K562 (cell line): ENCODE data around the gene ASPHD1. TPM values are rescaled to one million over a fixed set of nuclear protein-coding genes. Genes with fewer than 3 reads are reported as not detected.

Experiments used
- CTCFL ChIP-seq: IDR thresholded peaks from 2 replicates; pipeline ENCODE4 v1.6.1; 2011; ENCODE audit warnings: borderline replicate concordance, low read depth, mild to moderate bottlenecking, moderate library complexity, low read length; ENCODE audit not compliant: insufficient read depth, poor library complexity, severe bottlenecking
- DPF2 ChIP-seq: fragments of 450-650 bp; IDR thresholded peaks from 2 replicates; pipeline ENCODE4 v1.6.1; 2016
- KLF13 ChIP-seq: fragments of 450-650 bp; IDR thresholded peaks from 2 replicates; pipeline ENCODE4 v1.6.1; 2016; ENCODE audit warnings: missing genetic modification characterization, low read depth, mild to moderate bottlenecking, missing compliant biosample characterization, moderate library complexity, borderline replicate concordance
- MYC ChIP-seq, 2 experiments: fragments of 250-450 bp in 1 of 2; sonication (Bioruptor Pico) in 1 of 2; IDR thresholded peaks; 2 replicates each; pipeline versions ENCODE4 v1.5.1 to v1.6.1; 2012 to 2021; ENCODE audit warnings: low read depth in 2 of 2, borderline replicate concordance in 1 of 2, improper control_type of control experiment in 1 of 2, low read length in 1 of 2, mild to moderate bottlenecking in 1 of 2, moderate library complexity in 1 of 2
- OTX1 ChIP-seq: fragments of 450-650 bp; formaldehyde crosslinking; IDR thresholded peaks from 2 replicates; pipeline ENCODE4 v1.4.0; 2022; ENCODE audit warnings: mild to moderate bottlenecking
- SIN3A ChIP-seq, 2 experiments: fragments of 150-350 bp in 1 of 2; IDR thresholded peaks; 2 replicates each; pipeline ENCODE4 v1.6.1; 2011 to 2016; ENCODE audit warnings: borderline replicate concordance in 2 of 2, low read depth in 2 of 2, low read length in 2 of 2, mild to moderate bottlenecking in 2 of 2, moderate library complexity in 2 of 2; ENCODE audit not compliant: control insufficient read depth in 1 of 2
- SMARCB1 ChIP-seq: IDR thresholded peaks from 2 replicates; pipeline ENCODE4 v1.6.1; 2011; ENCODE audit warnings: improper control_type of control experiment, low read depth; ENCODE audit not compliant: insufficient read length
- TAF15 ChIP-seq: fragments of 200-400 bp; formaldehyde crosslinking; IDR thresholded peaks from 2 replicates; pipeline ENCODE4 v1.6.1; 2017; ENCODE audit warnings: mild to moderate bottlenecking, low read depth, low read length, moderate library complexity
- TSHZ1 ChIP-seq: fragments of 250-450 bp; sonication (Bioruptor Pico); IDR thresholded peaks from 2 replicates; pipeline ENCODE4 v1.4.0; 2020; ENCODE audit warnings: mild to moderate bottlenecking, moderate library complexity
- ZBTB7A ChIP-seq: IDR thresholded peaks from 2 replicates; pipeline ENCODE4 v1.6.1; 2011; ENCODE audit warnings: low read depth, mild to moderate bottlenecking, low read length, moderate library complexity, borderline replicate concordance; ENCODE audit not compliant: control insufficient read depth
- ZFP36 ChIP-seq: fragments of 150-350 bp; IDR thresholded peaks from 2 replicates; pipeline ENCODE4 v1.6.1; 2018; ENCODE audit warnings: low read length, low read depth; ENCODE audit not compliant: partially characterized antibody
- ZNF184 ChIP-seq: sonication (generic); formaldehyde crosslinking; IDR thresholded peaks from 2 replicates; pipeline ENCODE4 v1.5.0; 2020; ENCODE audit warnings: missing genetic modification reagents
- ZNF76 ChIP-seq: fragments of 250-450 bp; sonication (Bioruptor Pico); IDR thresholded peaks from 2 replicates; pipeline ENCODE4 v1.4.0; 2020; ENCODE audit warnings: mild to moderate bottlenecking, moderate library complexity, borderline replicate concordance
- polyA plus RNA-seq, 8 experiments: library from polyadenylated mRNA; depleted of rRNA in 4 of 8; stranded (reverse) in 5 of 8; unstranded in 3 of 8; fragments of >200 nt; fragmentation: Nextera tagmentation in 2 of 8; fragmentation: Illumina TruSeq in 1 of 8; extraction: Ambion mirVana in 2 of 8; extraction: Trizol in 1 of 8; gene quantifications; 2 replicates each; pipeline versions ENCODE4 v1.2.1 to v1.2.3, GENCODE V29; 2011 to 2014; ENCODE audit warnings: inconsistent platforms in 1 of 8, missing spikeins in 1 of 8
- total RNA-seq, 7 experiments: library from RNA; depleted of rRNA in 6 of 7; stranded (reverse); fragments of >200 nt in 6 of 7; fragmentation: Illumina TruSeq in 2 of 7; extraction: Trizol in 2 of 7; gene quantifications; 2 replicates each; pipeline versions ENCODE4 v1.2.1 to v1.2.3, GENCODE V29; 2011 to 2021; ENCODE audit warnings: low replicate concordance in 1 of 7

The ASPHD1 gene
- total and polyA plus RNA-seq, 9 of the 15 experiments (the other 6 are each of a cell fraction or from before 2014, with no cell fraction given), result 0.03 to 0.70 (median 0.24) TPM; not detected in 5

- TF ChIP-seq TSHZ1 (CRISPR knock-in tag) (no peak), KLF13 (tag) (peak; percentile 83; the same call in 1 of the 2 replicates), TAF15 (no peak), ZBTB7A (peak; percentile 97), ZNF184 (CRISPR knock-in tag) (no peak), SMARCB1 (no peak), MYC (IDR thresholded peaks at IDR 0.05; ENCODE audit: low read depth, low read length) (peak; percentile 51; the same call in 1 of the 2 replicates), MYC (CRISPR knock-in tag; IDR thresholded peaks at IDR 0.05; ENCODE audit: borderline replicate concordance, low read depth) (no peak), CTCFL (no peak), OTX1 (no peak), DPF2 (no peak), SIN3A (IDR thresholded peaks at IDR 0.05; ENCODE audit: borderline replicate concordance in 2 of 2, control insufficient read depth in 1 of 2, low read depth in 2 of 2, low read length in 2 of 2) (peak; percentile 75 to 80; a peak in 2 of 4 replicates), ZFP36 (no peak), ZNF76 (no peak)
These were observed 25.8 kb downstream of the ASPHD1 start, which contains the start of gene KCTD13 (continued) for GRCh38 chr16:29925781-29926710.
